BJ (cell line): Measurements from ENCODE around the gene BCKDK. TPM values are rescaled to one million over a fixed set of nuclear protein-coding genes. Genes with fewer than 3 reads are reported as not detected.
A peak's percentile ranks its signal among the peaks of the same experiment; 100 is the strongest.

Source experiments
- CTCF ChIA-PET: fragments of 350-600 bp; formaldehyde crosslinking; extraction: SDS; loops from one replicate; lab custom pipeline; 2021; ENCODE audit warnings: antibody characterized with exemption, inconsistent platforms; lab: Yijun Ruan, JAX
- POLR2A ChIA-PET: fragments of 300-600 bp; sonication (Branson Sonifier 250); formaldehyde crosslinking; extraction: SDS; loops from one replicate; lab custom pipeline; 2021; ENCODE audit warnings: antibody characterized with exemption; lab: Charles Lee
- DNase-seq: peaks from one replicate; pipeline ENCODE4 v3.0.0-alpha.2; 2011; ENCODE audit warnings: low read depth
- H3K27me3 ChIP-seq: 2 replicates; pipeline ENCODE4 v1.6.0; 2011; ENCODE audit warnings: low read length; ENCODE audit not compliant: control insufficient read depth, insufficient read depth
- H3K36me3 ChIP-seq: 2 replicates; pipeline ENCODE4 v1.5.1; 2011; ENCODE audit warnings: low read length; ENCODE audit not compliant: control insufficient read depth, insufficient read depth
- H3K4me3 ChIP-seq: 2 replicates; pipeline ENCODE4 v1.5.1; 2011; ENCODE audit warnings: low read depth, mild to moderate bottlenecking, control low read depth, low read length
- CTCF ChIP-seq: IDR thresholded peaks from 2 replicates; pipeline ENCODE4 v1.5.1; 2011; ENCODE audit warnings: low read depth, mild to moderate bottlenecking, control low read depth, inconsistent platforms, low read length, moderate library complexity; ENCODE audit not compliant: insufficient read depth
- polyA plus RNA-seq: library from polyadenylated mRNA; depleted of rRNA; stranded (reverse); fragments of >200 nt; gene quantifications from 2 replicates; pipeline ENCODE4 v1.2.3, GENCODE V29; 2011

BCKDK gene
- polyA plus RNA-seq, 1 experiment, result 56.0 TPM

GRCh38 chr16:31063843-31064611 lies 44.2 kb upstream of the BCKDK start:
- no peak for DNase-seq
- no peaks in the 10 kb centered on the region for H3K27me3 ChIP-seq
- TF ChIP-seq CTCF, result no peak
- H3K36me3 ChIP-seq, result peaks cover 14% of the 10 kb centered on the region
- ChIA-PET CTCF (interaction anchor here (1.0 to 1.4 kb wide), 3 partner anchors 10 to 111 kb away, joined by 3 to 4 read pairs (median 3); partner anchors contain the start of gene ZNF668), POLR2A (interaction anchor here (0.5 kb wide), 1 partner anchor 19 kb away, joined by 3 read pairs; no protein-coding TSS in a partner anchor)
- no peak overlapping the region for H3K4me3 ChIP-seq

- Histone ChIP-seq H3K36me3 (peaks cover 14% of the 10 kb centered on the region), H3K27me3 (no peaks in the 10 kb centered on the region), H3K4me3 (no peak overlapping the region)
- CTCF ChIA-PET, result interaction anchor here (0.9 to 1.4 kb wide), 4 partner anchors 9 to 112 kb away, joined by 3 to 9 read pairs (median 4); partner anchors contain the start of genes HSD3B7 and ZNF668
- POLR2A ChIA-PET, result interaction anchor here (0.6 kb wide), 1 partner anchor 10 kb away, joined by 13 read pairs; no protein-coding TSS in a partner anchor
- TF ChIP-seq CTCF, result no peak
- DNase-seq, result peak; percentile 90
These were observed 43.2 kb upstream of the BCKDK start for GRCh38 chr16:31064882-31065461.

- ChIA-PET POLR2A (no interaction called here), CTCF (no interaction called here)
These were observed 40.8 kb upstream of the BCKDK start for GRCh38 chr16:31067342-31067741.

GRCh38 chr16:31071861-31072260 lies 36.3 kb upstream of the BCKDK start:
- Histone ChIP-seq H3K4me3 (peak overlapping the region; percentile 81), H3K36me3 (peaks cover 2% of the 10 kb centered on the region), H3K27me3 (no peaks in the 10 kb centered on the region)
- no peak for TF ChIP-seq CTCF
- ChIA-PET POLR2A (no interaction called here), CTCF (interaction anchor here (1.0 kb wide), 1 partner anchor 86 kb away, joined by 7 read pairs; no protein-coding TSS in a partner anchor)
- peak; percentile 82 for DNase-seq

More at GRCh38 chr16:31067342-31067741, 40.8 kb upstream of the BCKDK start:
- H3K4me3 ChIP-seq, result no peak overlapping the region
- H3K36me3 ChIP-seq, result no peaks in the 10 kb centered on the region
- DNase-seq, result no peak
- no peak for TF ChIP-seq CTCF
- H3K27me3 ChIP-seq, result no peaks in the 10 kb centered on the region

GRCh38 chr16:31072540-31073141 lies 35.5 kb upstream of the BCKDK start:
- ChIA-PET CTCF (interaction anchor here (0.7 to 1.8 kb wide), 2 partner anchors 70 to 72 kb away, joined by 3 to 7 read pairs; no protein-coding TSS in a partner anchor), POLR2A (no interaction called here)
- Histone ChIP-seq H3K27me3 (no peaks in the 10 kb centered on the region), H3K36me3 (peaks cover 9% of the 10 kb centered on the region), H3K4me3 (peak overlapping the region; percentile 81)
- TF ChIP-seq CTCF, result no peak
- no peak for DNase-seq
